Measurements from ENCODE around the gene DOCK2. TPM values are rescaled to one million over a fixed set of nuclear protein-coding genes. Genes with fewer than 3 reads are reported as not detected.

Gene DOCK2
- total and polyA plus RNA-seq, 2 of the 8 experiments (the other 6 are each of a cell fraction or from before 2014, with no cell fraction given), result 3.9 to 5.7 TPM

GRCh38 chr5:170108266-170108785 is 471.3 kb downstream of the DOCK2 start (continued):
- no peak for TF ChIP-seq CHD7 (IDR thresholded peaks at IDR 0.05; ENCODE audit: insufficient replicate concordance, low read length)
- TF ChIP-seq ZNF274 (IDR thresholded peaks at IDR 0.05; ENCODE audit: borderline replicate concordance, extremely low read depth, low read length), result no peak
- TF ChIP-seq, protein P1, sequence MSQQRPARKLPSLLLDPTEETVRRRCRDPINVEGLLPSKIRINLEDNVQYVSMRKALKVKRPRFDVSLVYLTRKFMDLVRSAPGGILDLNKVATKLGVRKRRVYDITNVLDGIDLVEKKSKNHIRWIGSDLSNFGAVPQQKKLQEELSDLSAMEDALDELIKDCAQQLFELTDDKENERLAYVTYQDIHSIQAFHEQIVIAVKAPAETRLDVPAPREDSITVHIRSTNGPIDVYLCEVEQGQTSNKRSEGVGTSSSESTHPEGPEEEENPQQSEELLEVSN (IDR thresholded peaks at IDR 0.05), result no peak
- no peak for TF ChIP-seq HDAC2 (IDR thresholded peaks at IDR 0.05; ENCODE audit: borderline replicate concordance in 1 of 2, low read depth in 2 of 2, low read length in 2 of 2)
- no peak for TF ChIP-seq PHF8 (conservative IDR thresholded peaks at IDR 0.05; ENCODE audit: low read depth, low read length)
- no peak for TF ChIP-seq GABPA (IDR thresholded peaks at IDR 0.05; ENCODE audit: borderline replicate concordance, insufficient read depth, low read length)
- no peak for TF ChIP-seq SP1 (IDR thresholded peaks at IDR 0.05; ENCODE audit: low read depth, low read length)
- TF ChIP-seq SRF (IDR thresholded peaks at IDR 0.05; ENCODE audit: low read depth, low read length), result no peak
- TF ChIP-seq YY1 (IDR thresholded peaks at IDR 0.05; ENCODE audit: low read depth, low read length), result no peak
- TF ChIP-seq ASH2L (IDR thresholded peaks at IDR 0.05; ENCODE audit: low read length), result no peak
